GM23338 (cell line): Measurements from ENCODE around the gene PTPRE. TPM values are rescaled to one million over a fixed set of nuclear protein-coding genes. Genes with fewer than 3 reads are reported as not detected.

Source experiments
- ATAC-seq: fragments of 200-7000 bp; cut with Tn5 transposase; 3 replicates; pipeline ENCODE4 v1.9.1; 2020
- DNase-seq: peaks from one replicate; pipeline ENCODE4 v3.0.0-alpha.2; 2015; ENCODE audit warnings: low spot score
- H2AFZ ChIP-seq: fragments of 200-600 bp; sonication (generic); 2 replicates; pipeline ENCODE4 v1.8.0; 2016; ENCODE audit warnings: antibody characterized with exemption, mild to moderate bottlenecking, moderate library complexity
- H3F3A ChIP-seq: fragments of 200-600 bp; sonication (generic); replicated peaks from 2 replicates; pipeline ENCODE4 v1.8.0; 2017; ENCODE audit warnings: antibody characterized with exemption, mixed run types, low read depth
- H3K27ac ChIP-seq: fragments of 200-600 bp; sonication (generic); 2 replicates; pipeline ENCODE4 v1.6.1; 2016; ENCODE audit warnings: low read depth
- H3K27me3 ChIP-seq: fragments of 200-600 bp; sonication (generic); 2 replicates; pipeline ENCODE4 v1.8.0; 2016; ENCODE audit warnings: mild to moderate bottlenecking, mixed run types, moderate library complexity; ENCODE audit not compliant: insufficient read depth
- H3K36me3 ChIP-seq: fragments of 200-600 bp; sonication (generic); 2 replicates; pipeline ENCODE4 v1.8.0; 2016; ENCODE audit warnings: mild to moderate bottlenecking; ENCODE audit not compliant: insufficient read depth
- H3K4me1 ChIP-seq: fragments of 200-600 bp; sonication (generic); 2 replicates; pipeline ENCODE4 v1.8.0; 2016; ENCODE audit warnings: mild to moderate bottlenecking, moderate library complexity; ENCODE audit not compliant: insufficient read depth
- H3K4me2 ChIP-seq: fragments of 200-600 bp; sonication (generic); 2 replicates; pipeline ENCODE4 v1.7.1; 2017; ENCODE audit warnings: mixed run types
- H3K4me3 ChIP-seq: fragments of 200-600 bp; sonication (generic); 2 replicates; pipeline ENCODE4 v1.6.1; 2016; ENCODE audit warnings: mixed run types
- H3K79me2 ChIP-seq: fragments of 200-600 bp; sonication (generic); replicated peaks from 2 replicates; pipeline ENCODE4 v1.8.0; 2017; ENCODE audit warnings: mild to moderate bottlenecking; ENCODE audit not compliant: insufficient read depth
- H3K9me2 ChIP-seq: fragments of 200-600 bp; sonication (generic); 2 replicates; pipeline ENCODE4 v1.8.0; 2017; ENCODE audit not compliant: insufficient read depth
- H4K20me1 ChIP-seq: fragments of 200-600 bp; sonication (generic); replicated peaks from 2 replicates; pipeline ENCODE4 v1.8.0; 2017; ENCODE audit warnings: mild to moderate bottlenecking; ENCODE audit not compliant: insufficient read depth
- H3K27ac Mint-ChIP-seq: 2 replicates; pipeline ENCODE4 v1.8.0; 2020; ENCODE audit warnings: inconsistent platforms, mild to moderate bottlenecking, moderate library complexity, mixed read lengths
- H3K27me3 Mint-ChIP-seq: 3 replicates; pipeline ENCODE4 v1.8.0; 2022; ENCODE audit warnings: low read depth, mild to moderate bottlenecking, moderate library complexity, mixed read lengths, inconsistent platforms; ENCODE audit not compliant: insufficient read depth, poor library complexity
- H3K36me3 Mint-ChIP-seq: 3 replicates; pipeline ENCODE4 v1.8.0; 2021; ENCODE audit warnings: low read depth, mild to moderate bottlenecking, inconsistent platforms, moderate library complexity, mixed read lengths
- H3K4me1 Mint-ChIP-seq: 3 replicates; pipeline ENCODE4 v1.8.0; 2020; ENCODE audit warnings: mild to moderate bottlenecking, inconsistent platforms, mixed read lengths
- H3K4me3 Mint-ChIP-seq: 3 replicates; pipeline ENCODE4 v1.8.0; 2021; ENCODE audit warnings: moderate library complexity, mild to moderate bottlenecking, inconsistent platforms, mixed read lengths
- H3K9me3 Mint-ChIP-seq: 3 replicates; pipeline ENCODE4 v1.8.0; 2020; ENCODE audit warnings: moderate library complexity, mild to moderate bottlenecking, inconsistent platforms, mixed read lengths
- CREB1 ChIP-seq: fragments of 250-450 bp; sonication (Bioruptor Pico); IDR thresholded peaks from 2 replicates; pipeline ENCODE4 v1.5.0; 2020; ENCODE audit warnings: low read depth, mild to moderate bottlenecking, moderate library complexity
- ETS1 ChIP-seq: IDR thresholded peaks from 2 replicates; pipeline ENCODE4 v1.6.1; 2016; ENCODE audit warnings: antibody characterized with exemption
- EZH2 ChIP-seq: fragments of 200-600 bp; sonication (generic); IDR thresholded peaks from one replicate; pipeline ENCODE4 v1.8.0; 2017; ENCODE audit warnings: antibody characterized with exemption, mild to moderate bottlenecking, low read depth; ENCODE audit not compliant: unreplicated experiment
- EZH2phosphoT487 ChIP-seq: fragments of 200-600 bp; sonication (generic); IDR thresholded peaks from one replicate; pipeline ENCODE4 v1.8.1; 2018; ENCODE audit warnings: antibody characterized with exemption; ENCODE audit not compliant: unreplicated experiment
- JUNB ChIP-seq: IDR thresholded peaks from one replicate; pipeline ENCODE4 v1.6.1; 2016; ENCODE audit warnings: antibody characterized with exemption; ENCODE audit not compliant: unreplicated experiment
- NANOG ChIP-seq: IDR thresholded peaks from 2 replicates; pipeline ENCODE4 v1.6.1; 2016; ENCODE audit warnings: antibody characterized with exemption, borderline replicate concordance
- POLR2AphosphoS5 ChIP-seq: IDR thresholded peaks from 2 replicates; pipeline ENCODE4 v1.6.1; 2016; ENCODE audit warnings: antibody characterized with exemption, low read depth
- STAT1 ChIP-seq: IDR thresholded peaks from one replicate; pipeline ENCODE4 v1.6.1; 2016; ENCODE audit warnings: antibody characterized with exemption; ENCODE audit not compliant: unreplicated experiment
- ZNF114 ChIP-seq: fragments of 250-450 bp; sonication (Bioruptor Pico); IDR thresholded peaks from 2 replicates; pipeline ENCODE4 v1.5.0; 2020; ENCODE audit warnings: mild to moderate bottlenecking, moderate library complexity
- ZNF331 ChIP-seq: fragments of 250-450 bp; sonication (Bioruptor Pico); IDR thresholded peaks from 2 replicates; pipeline ENCODE4 v1.5.0; 2020; ENCODE audit warnings: low read depth, mild to moderate bottlenecking, moderate library complexity
- ZNF462 ChIP-seq: fragments of 250-450 bp; sonication (Bioruptor Pico); IDR thresholded peaks from 2 replicates; pipeline ENCODE4 v1.5.0; 2020; ENCODE audit warnings: mild to moderate bottlenecking, moderate library complexity
- polyA plus RNA-seq: library from polyadenylated mRNA; unstranded; fragments of >200 nt; fragmentation: Nextera tagmentation; extraction: Ambion mirVana; gene quantifications from 2 replicates; pipeline ENCODE4 v1.2.1, GENCODE V29; 2016
- total RNA-seq: library from RNA; depleted of rRNA; stranded (reverse); fragments of >200 nt; shearing (Covaris generic); gene quantifications from 2 replicates; pipeline ENCODE4 v1.2.3, GENCODE V29; 2014
- TF ChIP-seq, protein P1 (sequence below): IDR thresholded peaks from one replicate; pipeline ENCODE4 v1.6.1; 2018; ENCODE audit warnings: antibody characterized with exemption; ENCODE audit not compliant: unreplicated experiment
- TF ChIP-seq, protein P2 (sequence below), 2 experiments: fragments of 200-600 bp in 1 of 2; sonication (generic) in 1 of 2; conservative IDR thresholded peaks; 2 replicates each; pipeline versions ENCODE4 v1.5.1 to v1.6.1; 2016 to 2017; ENCODE audit warnings: antibody characterized with exemption in 2 of 2, low read depth in 2 of 2, mild to moderate bottlenecking in 2 of 2, moderate library complexity in 1 of 2

Gene PTPRE
- total and polyA plus RNA-seq, 2 experiments from 2014 or later: 0.34 to 0.42 TPM

DNA sequence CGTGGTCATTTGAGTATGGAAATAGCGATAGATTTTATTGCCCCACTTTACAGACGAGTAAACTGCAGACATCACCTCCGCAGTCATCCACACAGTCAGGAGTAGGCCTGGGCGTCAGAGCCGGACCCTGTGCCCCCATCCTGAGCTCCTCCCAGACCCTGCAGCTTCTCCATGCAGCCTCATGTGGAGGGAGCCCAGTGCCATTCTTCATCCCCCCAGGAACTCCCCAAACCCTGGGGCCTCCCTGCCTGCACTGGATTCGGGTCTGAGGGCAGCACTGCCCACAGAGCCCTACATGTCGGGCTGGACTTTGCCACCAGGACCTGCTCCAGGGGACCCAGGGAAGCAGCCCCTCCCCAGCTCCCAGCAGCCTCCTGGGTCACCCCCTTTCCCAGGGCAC is 118.5 kb downstream of the PTPRE start:
- Mint-ChIP-seq H3K4me1 (no peaks in the 10 kb centered on the region; the same call in 2 of the 3 replicates), H3K27me3 (peaks cover 6% of the 10 kb centered on the region), H3K9me3 (no peaks in the 10 kb centered on the region), H3K36me3 (no peaks in the 10 kb centered on the region), H3K4me3 (no peak overlapping the region), H3K27ac (no peak overlapping the region)
- Histone ChIP-seq H3K36me3 (no peaks in the 10 kb centered on the region), H4K20me1 (no peaks in the 10 kb centered on the region), H3K9me2 (no peaks in the 10 kb centered on the region), H3K27me3 (no peaks in the 10 kb centered on the region), H3F3A (no peaks in the 10 kb centered on the region), H3K4me2 (no peak overlapping the region), H3K4me1 (no peaks in the 10 kb centered on the region), H2AFZ (no peak overlapping the region), H3K27ac (no peak overlapping the region), H3K79me2 (no peaks in the 10 kb centered on the region), H3K4me3 (no peak overlapping the region)
- ATAC-seq (no peak), DNase-seq (no peak)
- TF ChIP-seq ZNF114 (no peak), CREB1 (CRISPR knock-in tag) (no peak), ZNF331 (CRISPR knock-in tag) (no peak), JUNB (no peak), EZH2phosphoT487 (no peak), POLR2AphosphoS5 (no peak), ETS1 (no peak), STAT1 (no peak), EZH2 (no peak), ZNF462 (CRISPR knock-in tag) (no peak), NANOG (no peak)
- TF ChIP-seq, protein P1, sequence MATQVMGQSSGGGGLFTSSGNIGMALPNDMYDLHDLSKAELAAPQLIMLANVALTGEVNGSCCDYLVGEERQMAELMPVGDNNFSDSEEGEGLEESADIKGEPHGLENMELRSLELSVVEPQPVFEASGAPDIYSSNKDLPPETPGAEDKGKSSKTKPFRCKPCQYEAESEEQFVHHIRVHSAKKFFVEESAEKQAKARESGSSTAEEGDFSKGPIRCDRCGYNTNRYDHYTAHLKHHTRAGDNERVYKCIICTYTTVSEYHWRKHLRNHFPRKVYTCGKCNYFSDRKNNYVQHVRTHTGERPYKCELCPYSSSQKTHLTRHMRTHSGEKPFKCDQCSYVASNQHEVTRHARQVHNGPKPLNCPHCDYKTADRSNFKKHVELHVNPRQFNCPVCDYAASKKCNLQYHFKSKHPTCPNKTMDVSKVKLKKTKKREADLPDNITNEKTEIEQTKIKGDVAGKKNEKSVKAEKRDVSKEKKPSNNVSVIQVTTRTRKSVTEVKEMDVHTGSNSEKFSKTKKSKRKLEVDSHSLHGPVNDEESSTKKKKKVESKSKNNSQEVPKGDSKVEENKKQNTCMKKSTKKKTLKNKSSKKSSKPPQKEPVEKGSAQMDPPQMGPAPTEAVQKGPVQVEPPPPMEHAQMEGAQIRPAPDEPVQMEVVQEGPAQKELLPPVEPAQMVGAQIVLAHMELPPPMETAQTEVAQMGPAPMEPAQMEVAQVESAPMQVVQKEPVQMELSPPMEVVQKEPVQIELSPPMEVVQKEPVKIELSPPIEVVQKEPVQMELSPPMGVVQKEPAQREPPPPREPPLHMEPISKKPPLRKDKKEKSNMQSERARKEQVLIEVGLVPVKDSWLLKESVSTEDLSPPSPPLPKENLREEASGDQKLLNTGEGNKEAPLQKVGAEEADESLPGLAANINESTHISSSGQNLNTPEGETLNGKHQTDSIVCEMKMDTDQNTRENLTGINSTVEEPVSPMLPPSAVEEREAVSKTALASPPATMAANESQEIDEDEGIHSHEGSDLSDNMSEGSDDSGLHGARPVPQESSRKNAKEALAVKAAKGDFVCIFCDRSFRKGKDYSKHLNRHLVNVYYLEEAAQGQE: no peak
- TF ChIP-seq, protein P2, sequence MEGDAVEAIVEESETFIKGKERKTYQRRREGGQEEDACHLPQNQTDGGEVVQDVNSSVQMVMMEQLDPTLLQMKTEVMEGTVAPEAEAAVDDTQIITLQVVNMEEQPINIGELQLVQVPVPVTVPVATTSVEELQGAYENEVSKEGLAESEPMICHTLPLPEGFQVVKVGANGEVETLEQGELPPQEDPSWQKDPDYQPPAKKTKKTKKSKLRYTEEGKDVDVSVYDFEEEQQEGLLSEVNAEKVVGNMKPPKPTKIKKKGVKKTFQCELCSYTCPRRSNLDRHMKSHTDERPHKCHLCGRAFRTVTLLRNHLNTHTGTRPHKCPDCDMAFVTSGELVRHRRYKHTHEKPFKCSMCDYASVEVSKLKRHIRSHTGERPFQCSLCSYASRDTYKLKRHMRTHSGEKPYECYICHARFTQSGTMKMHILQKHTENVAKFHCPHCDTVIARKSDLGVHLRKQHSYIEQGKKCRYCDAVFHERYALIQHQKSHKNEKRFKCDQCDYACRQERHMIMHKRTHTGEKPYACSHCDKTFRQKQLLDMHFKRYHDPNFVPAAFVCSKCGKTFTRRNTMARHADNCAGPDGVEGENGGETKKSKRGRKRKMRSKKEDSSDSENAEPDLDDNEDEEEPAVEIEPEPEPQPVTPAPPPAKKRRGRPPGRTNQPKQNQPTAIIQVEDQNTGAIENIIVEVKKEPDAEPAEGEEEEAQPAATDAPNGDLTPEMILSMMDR (conservative IDR thresholded peaks at IDR 0.05; ENCODE audit: low read depth in 2 of 2): no peak
